22Rv1 (cell line): ENCODE data around the gene DNTT.

Source experiments
- CTCF ChIP-seq: fragments of 450-650 bp; IDR thresholded peaks from 2 replicates; pipeline ENCODE4 v1.5.1; 2017; ENCODE audit warnings: mild to moderate bottlenecking
- ZFX ChIP-seq: fragments of 450-650 bp; IDR thresholded peaks from 2 replicates; pipeline ENCODE4 v1.6.1; 2017; ENCODE audit warnings: antibody characterized with exemption, borderline replicate concordance

GRCh38 chr10:96270571-96270970 lies 33.7 kb upstream of the DNTT start:
- TF ChIP-seq CTCF (no peak), ZFX (no peak)
